Left lobe of liver (tissue), 2 donors: Measurements from ENCODE around the gene PFKL. TPM values are rescaled to one million over a fixed set of nuclear protein-coding genes. Genes with fewer than 3 reads are reported as not detected.
A peak's percentile ranks its signal among the peaks of the same experiment; 100 is the strongest.
"Not testable (repeated sequence)": the region's sequence is repeated elsewhere in the genome, so short reads cannot be mapped to it uniquely, and the experiment has no call there.

Source experiments
- ATAC-seq: fragments of 200-7000 bp; cut with Tn5 transposase; one replicate; pipeline ENCODE4 v1.9.1; 2020; ENCODE audit warnings: mild to moderate bottlenecking, moderate library complexity
- DNase-seq: peaks from one replicate; pipeline ENCODE4 v3.0.0-alpha.2; 2020; ENCODE audit warnings: low spot score
- total RNA-seq: library from RNA; stranded (reverse); gene quantifications from one replicate; pipeline ENCODE4 v1.2.1, GENCODE V29; 2021
- donor health status: DM: no; HTN: no; CAD: no; lungs with moderate emphysema.
- donor health status: DM: no; HTN: yes; CAD: no.

PFKL gene
- total RNA-seq, 1 donor from 2014 or later, result 97.6 TPM

- peak; percentile 10 for ATAC-seq
- DNase-seq, result no peak
Observed at GRCh38 chr21:44354775-44355771, 55.2 kb downstream of the PFKL start.

DNA sequence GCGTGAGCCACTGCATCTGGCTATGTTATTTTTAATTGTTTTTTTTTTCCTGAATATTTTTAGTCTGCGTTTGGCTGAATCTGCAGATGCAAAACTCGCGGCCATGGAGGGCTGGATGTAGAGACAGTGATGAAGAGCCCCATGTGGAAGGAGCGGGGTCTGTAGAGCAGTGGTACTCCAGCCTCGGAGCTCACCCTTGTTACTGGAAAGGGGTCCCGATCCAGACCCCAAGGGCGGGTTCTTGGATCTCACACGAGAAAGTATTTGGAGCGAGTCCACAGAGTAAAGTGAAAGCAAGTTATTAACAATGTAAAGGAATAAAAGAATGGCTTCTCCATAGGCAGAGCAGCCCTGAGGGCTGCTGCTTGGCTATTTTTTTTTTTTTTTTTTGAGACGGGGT lies 56.3 kb downstream of the PFKL start:
- DNase-seq, result no peak
- no peak for ATAC-seq

- DNase-seq (no peak), ATAC-seq (no peak)
Observed at GRCh38 chr21:44356636-44357035, 56.8 kb downstream of the PFKL start.

GRCh38 chr21:44357064-44357837 lies 57.4 kb downstream of the PFKL start:
- no peak for ATAC-seq
- DNase-seq, result no peak

- no peak for ATAC-seq
Observed at GRCh38 chr21:44359396-44359795, 59.5 kb downstream of the PFKL start.

GRCh38 chr21:44360159-44360558 lies 60.3 kb downstream of the PFKL start:
- ATAC-seq (no peak), DNase-seq (no peak)

More at GRCh38 chr21:44359396-44359795, 59.5 kb downstream of the PFKL start:
- no peak for DNase-seq

DNA sequence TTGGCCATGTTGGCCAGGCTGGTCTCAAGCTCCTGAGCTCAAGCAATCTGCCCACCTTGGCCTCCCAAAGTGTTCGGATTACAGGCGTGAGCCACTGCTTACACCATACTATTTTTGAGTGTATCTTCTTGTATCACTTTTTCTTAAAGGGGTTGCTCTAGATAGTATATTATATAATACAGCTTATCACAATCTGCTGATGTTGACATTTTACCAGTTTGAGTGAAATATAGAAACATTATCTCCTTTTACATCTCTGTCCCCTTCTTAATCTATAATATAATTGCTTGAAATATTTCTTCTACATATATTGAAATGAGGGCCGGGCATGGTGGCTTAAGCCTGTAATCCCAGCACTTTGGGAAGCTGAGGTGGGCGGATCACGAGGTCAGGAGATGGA lies 62.0 kb downstream of the PFKL start:
- DNase-seq, ATAC-seq: not testable (repeated sequence)

DNA sequence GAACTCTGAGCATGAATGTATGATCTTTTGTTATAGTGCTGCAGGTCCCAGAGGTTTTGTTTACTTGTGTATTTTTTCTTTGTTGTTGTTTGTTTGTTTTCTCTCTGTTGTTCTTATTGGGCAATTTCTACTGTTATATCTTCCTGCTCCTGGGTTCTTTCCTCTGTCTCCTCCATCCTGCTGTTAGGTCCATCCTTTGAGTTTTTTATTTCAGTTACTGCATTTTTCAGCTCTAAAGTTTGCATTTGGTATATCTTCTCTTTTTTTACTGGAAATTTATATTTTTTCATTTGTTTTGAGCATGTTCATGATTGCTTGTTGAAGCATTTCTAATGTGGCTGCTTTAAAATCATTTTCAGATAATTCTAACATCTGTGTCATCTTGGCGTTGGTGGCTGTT lies 63.4 kb downstream of the PFKL start:
- no peak for DNase-seq
- no peak for ATAC-seq

- no peak for ATAC-seq
- DNase-seq, result peak; percentile 43
Observed at GRCh38 chr21:44364151-44365053, 64.5 kb downstream of the PFKL start.

DNA sequence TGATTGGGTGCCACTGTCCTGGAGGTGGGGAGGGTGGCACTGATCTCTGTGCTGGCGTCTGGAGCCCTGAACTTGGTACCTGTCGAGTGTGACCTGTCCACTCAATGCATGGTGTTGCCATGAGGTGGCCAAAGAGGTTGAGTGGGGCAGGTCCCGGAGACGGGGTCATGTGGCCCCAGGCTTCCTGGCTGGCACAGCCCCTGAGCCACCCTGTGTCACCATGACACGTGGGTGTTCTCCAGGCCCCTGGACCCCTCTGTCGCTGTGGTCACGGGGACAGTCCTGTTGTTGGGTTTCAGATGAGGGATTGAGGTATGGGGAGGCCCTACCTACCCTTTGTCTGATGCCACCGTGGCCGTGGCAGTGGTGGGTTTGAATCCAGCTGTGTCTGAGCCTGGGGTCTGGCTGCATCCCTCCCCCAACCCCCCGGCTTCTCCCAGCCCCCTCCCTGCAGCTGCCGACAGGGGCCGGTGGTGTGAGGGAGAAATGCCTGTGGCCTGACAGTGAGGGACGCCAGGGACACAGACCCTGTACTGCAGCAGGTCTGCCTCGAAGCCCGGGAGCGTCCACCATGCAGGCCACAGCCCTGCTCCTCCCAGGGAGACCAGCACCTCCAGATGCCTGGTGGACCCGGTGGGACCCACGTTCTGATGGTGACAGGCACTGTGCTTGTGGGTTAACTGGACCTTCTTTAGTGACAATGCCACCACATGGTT lies 65.6 kb downstream of the PFKL start:
- ATAC-seq (no peak), DNase-seq (peak; percentile 42)

DNA sequence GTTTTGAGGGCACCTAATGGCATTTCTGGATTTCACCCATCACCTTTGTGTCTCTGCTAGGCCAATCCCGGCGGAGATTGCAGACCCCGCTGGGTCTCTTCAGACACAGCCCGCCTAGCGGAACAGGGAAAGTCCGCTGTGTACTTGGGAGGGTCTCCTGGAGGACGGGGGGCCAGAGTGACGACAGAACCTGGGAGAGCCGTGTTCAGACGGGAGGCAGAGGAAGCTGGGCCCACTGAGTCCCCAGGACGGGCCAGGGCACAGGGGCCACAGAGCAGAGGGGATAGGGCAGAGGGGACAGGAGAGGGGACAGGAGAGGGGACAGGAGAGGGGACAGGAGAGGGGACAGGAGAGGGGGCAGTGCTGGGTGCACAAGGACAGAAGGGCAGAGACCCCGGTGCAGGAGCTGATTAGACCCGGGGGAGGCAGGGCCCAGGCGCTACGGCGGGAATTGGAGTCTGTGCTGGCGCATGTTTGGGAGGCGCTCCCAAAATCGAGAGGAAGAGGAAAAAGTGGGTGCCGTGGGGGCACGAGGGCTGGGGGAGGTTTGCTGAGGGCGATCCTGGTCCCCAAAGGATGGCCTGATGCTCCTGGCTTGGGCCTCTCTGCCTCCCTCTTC lies 66.2 kb downstream of the PFKL start:
- no peak for ATAC-seq
- peak; percentile 37 for DNase-seq

GRCh38 chr21:44366586-44367211 lies 66.8 kb downstream of the PFKL start:
- DNase-seq, result peak; percentile 42
- no peak for ATAC-seq

GRCh38 chr21:44368711-44369446 lies 69.0 kb downstream of the PFKL start:
- peak; percentile 48 for ATAC-seq
- DNase-seq, result peak; percentile 45

- ATAC-seq (peak; percentile 79), DNase-seq (peak; percentile 58)
Observed at GRCh38 chr21:44370027-44370735, 70.3 kb downstream of the PFKL start.

GRCh38 chr21:44370786-44371410 lies 71.0 kb downstream of the PFKL start:
- ATAC-seq, result no peak
- peak; percentile 44 for DNase-seq

- peak; percentile 23 for DNase-seq
Observed at GRCh38 chr21:44371596-44371995, 71.7 kb downstream of the PFKL start.

GRCh38 chr21:44372616-44373015 lies 72.8 kb downstream of the PFKL start:
- DNase-seq (peak; percentile 14), ATAC-seq (no peak)

More at GRCh38 chr21:44371596-44371995, 71.7 kb downstream of the PFKL start:
- no peak for ATAC-seq
